Ovary (tissue), 9 donors: ENCODE data around the gene TRPC4. TPM values are rescaled to one million over a fixed set of nuclear protein-coding genes. Genes with fewer than 3 reads are reported as not detected.

Experiments used
- DNase-seq, 5 donors: peaks; one replicate each; pipeline ENCODE4 v3.0.0-alpha.2; 2019 to 2020
- H3K27ac ChIP-seq, 2 donors: fragments of 200-600 bp; one replicate each; pipeline versions ENCODE4 v1.5.1 to v1.8.0; 2019 to 2022
- H3K27me3 ChIP-seq: fragments of 200-600 bp; one replicate; pipeline ENCODE4 v1.8.0; 2022
- H3K36me3 ChIP-seq: fragments of 200-600 bp; sonication (generic); one replicate; pipeline ENCODE4 v1.5.1; 2019
- H3K4me1 ChIP-seq: one replicate; pipeline ENCODE4 v1.8.1; 2013; ENCODE audit warnings: mild to moderate bottlenecking, moderate library complexity; ENCODE audit not compliant: insufficient read depth
- H3K4me3 ChIP-seq: fragments of 200-600 bp; sonication (generic); one replicate; pipeline ENCODE4 v1.5.1; 2017
- H3K9me3 ChIP-seq, 2 donors: fragments of 200-600 bp in 1 of 2; sonication (generic) in 1 of 2; one replicate each; pipeline versions ENCODE4 v1.5.1 to v1.8.1; 2013 to 2019; ENCODE audit warnings: mild to moderate bottlenecking in 1 of 2, moderate library complexity in 1 of 2
- EP300 ChIP-seq: sonication (generic); formaldehyde crosslinking; IDR thresholded peaks from one replicate; pipeline ENCODE4 v1.6.1; 2017; ENCODE audit warnings: antibody characterized with exemption
- POLR2A ChIP-seq: fragments of 450-650 bp; IDR thresholded peaks from one replicate; pipeline ENCODE4 v1.6.1; 2017; ENCODE audit warnings: antibody characterized with exemption, mild to moderate bottlenecking, moderate library complexity
- WGBS, 3 donors: extraction: QIAGEN DNeasy Blood & Tissue Kit in 1 of 3; methylation state at CpG; one replicate each; pipeline versions ENCODE4 v1.1.5 to v1.1.7; 2013 to 2017; 5-methylcytosine and 5-hydroxymethylcytosine counted together
- intact Hi-C, 4 donors: fragments of 100-400 bp; cut with DNase I; formaldehyde crosslinking; loops; one replicate each; pipeline versions ENCODE4 v1.11.0 to v1.15.1; 2022 to 2023
- polyA plus RNA-seq, 2 donors: library from polyadenylated mRNA; stranded (reverse); fragments of 200-250 nt in 1 of 2; fragments of 350-450 nt in 1 of 2; fragmentation: Illumina TruSeq in 1 of 2; extraction: RNeasy Lipid Tissue Mini Kit (QIAGEN cat#74804) in 1 of 2; gene quantifications; one replicate each; pipeline ENCODE4 v1.2.3, GENCODE V29; 2013 to 2014
- total RNA-seq, 7 donors: library from RNA; depleted of rRNA in 2 of 7; stranded (reverse); fragments of >200 nt in 2 of 7; fragmentation: NEBNext Ultra II Directional in 3 of 7; extraction: Animal tissue kit (Norgen Biotek cat#: 25700) in 3 of 7; gene quantifications; one replicate each; pipeline versions ENCODE4 v1.1.0 to v1.2.4, GENCODE V29; 2016 to 2023
- TF ChIP-seq, protein P1 (sequence below), 3 donors: fragments of 450-650 bp in 2 of 3; fragments of 200-600 bp in 1 of 3; IDR thresholded peaks; one replicate each; pipeline versions ENCODE4 v1.5.1 to v1.8.0; 2016 to 2022; ENCODE audit warnings: antibody characterized with exemption in 3 of 3, mild to moderate bottlenecking in 1 of 3
- donor health status: DM: no; HTN: no; CAD: no; lungs with moderate emphysema.
- donor health status: DM: no; HTN: no; CAD: no.
- donor health status: Bipolar disorder and iron deficiency.
- donor health status: DM: yes; HTN: yes; CAD: no.
- donor health status: DM: no; HTN: no; CAD: no.
- donor health status: DM: yes; HTN: yes; CAD: no.

The TRPC4 gene
- total and polyA plus RNA-seq, 9 donors: 1.4 to 5.5 (median 3.6) TPM

DNA sequence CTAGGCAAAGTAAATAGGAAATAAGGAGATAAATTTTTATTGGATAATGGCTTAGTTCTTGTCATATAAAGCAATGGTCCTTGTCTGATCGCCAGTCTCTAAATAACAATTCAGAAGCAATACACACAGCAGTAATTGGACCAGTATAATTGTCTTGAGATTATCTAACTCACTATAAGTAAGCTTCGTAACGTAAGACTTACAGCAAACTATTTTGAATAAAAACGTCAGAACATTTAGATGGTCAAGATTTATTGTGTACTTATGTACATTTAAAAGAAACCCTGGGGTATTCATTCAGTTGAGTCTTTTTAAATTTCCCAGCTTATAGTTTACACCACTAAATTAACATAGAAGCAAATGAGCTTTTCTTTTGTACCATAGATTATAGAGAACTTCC lies 20.2 kb upstream of the TRPC4 start:
- intact Hi-C loops: no loop called here
- H3K36me3 ChIP-seq: no peaks in the 10 kb centered on the region
- no peak overlapping the region for H3K27ac ChIP-seq
- TF ChIP-seq EP300: no peak
- no peak for TF ChIP-seq POLR2A
- TF ChIP-seq, protein P1, sequence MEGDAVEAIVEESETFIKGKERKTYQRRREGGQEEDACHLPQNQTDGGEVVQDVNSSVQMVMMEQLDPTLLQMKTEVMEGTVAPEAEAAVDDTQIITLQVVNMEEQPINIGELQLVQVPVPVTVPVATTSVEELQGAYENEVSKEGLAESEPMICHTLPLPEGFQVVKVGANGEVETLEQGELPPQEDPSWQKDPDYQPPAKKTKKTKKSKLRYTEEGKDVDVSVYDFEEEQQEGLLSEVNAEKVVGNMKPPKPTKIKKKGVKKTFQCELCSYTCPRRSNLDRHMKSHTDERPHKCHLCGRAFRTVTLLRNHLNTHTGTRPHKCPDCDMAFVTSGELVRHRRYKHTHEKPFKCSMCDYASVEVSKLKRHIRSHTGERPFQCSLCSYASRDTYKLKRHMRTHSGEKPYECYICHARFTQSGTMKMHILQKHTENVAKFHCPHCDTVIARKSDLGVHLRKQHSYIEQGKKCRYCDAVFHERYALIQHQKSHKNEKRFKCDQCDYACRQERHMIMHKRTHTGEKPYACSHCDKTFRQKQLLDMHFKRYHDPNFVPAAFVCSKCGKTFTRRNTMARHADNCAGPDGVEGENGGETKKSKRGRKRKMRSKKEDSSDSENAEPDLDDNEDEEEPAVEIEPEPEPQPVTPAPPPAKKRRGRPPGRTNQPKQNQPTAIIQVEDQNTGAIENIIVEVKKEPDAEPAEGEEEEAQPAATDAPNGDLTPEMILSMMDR (IDR thresholded peaks at IDR 0.05): no peak
- H3K27me3 ChIP-seq: no peaks in the 10 kb centered on the region
- no peaks in the 10 kb centered on the region for H3K9me3 ChIP-seq
- H3K4me3 ChIP-seq: no peak overlapping the region
- 71 to 72% (median 72%) methylated on average over 4 of the region's 4 CpGs for whole genome bisulfite sequencing, 3 donors
- H3K4me1 ChIP-seq: no peaks in the 10 kb centered on the region
- DNase-seq: no peak

DNA sequence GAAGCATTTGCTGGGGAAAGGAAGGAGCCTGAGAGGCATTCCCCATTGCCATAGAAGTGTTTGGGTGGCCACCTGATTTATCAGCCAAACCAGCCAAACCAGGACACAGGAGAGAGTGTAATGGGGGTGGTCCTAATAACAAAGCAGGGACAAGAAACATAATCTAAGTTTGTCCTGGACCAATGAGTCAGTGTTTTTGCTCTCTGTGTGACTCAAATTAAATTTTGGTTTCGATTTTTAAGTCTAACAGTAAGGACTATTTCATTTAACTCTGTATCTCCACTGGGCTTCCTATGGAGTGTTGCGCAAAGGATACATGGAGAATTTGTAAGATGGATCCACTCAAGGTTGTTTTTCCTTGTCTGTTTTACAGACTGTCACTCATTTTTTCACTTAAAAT lies 19.5 kb upstream of the TRPC4 start:
- 65 to 78% (median 75%) methylated on average over 2 of the region's 2 CpGs for WGBS, 3 donors
- no peaks in the 10 kb centered on the region for H3K27me3 ChIP-seq
- H3K4me3 ChIP-seq: no peak overlapping the region
- H3K27ac ChIP-seq: no peak overlapping the region
- intact Hi-C loops: no loop called here
- H3K9me3 ChIP-seq: no peaks in the 10 kb centered on the region
- H3K36me3 ChIP-seq: no peaks in the 10 kb centered on the region
- TF ChIP-seq EP300 (no peak), POLR2A (no peak)
- TF ChIP-seq, protein P1 (IDR thresholded peaks at IDR 0.05): no peak
- DNase-seq: no peak
- H3K4me1 ChIP-seq: no peaks in the 10 kb centered on the region

DNA sequence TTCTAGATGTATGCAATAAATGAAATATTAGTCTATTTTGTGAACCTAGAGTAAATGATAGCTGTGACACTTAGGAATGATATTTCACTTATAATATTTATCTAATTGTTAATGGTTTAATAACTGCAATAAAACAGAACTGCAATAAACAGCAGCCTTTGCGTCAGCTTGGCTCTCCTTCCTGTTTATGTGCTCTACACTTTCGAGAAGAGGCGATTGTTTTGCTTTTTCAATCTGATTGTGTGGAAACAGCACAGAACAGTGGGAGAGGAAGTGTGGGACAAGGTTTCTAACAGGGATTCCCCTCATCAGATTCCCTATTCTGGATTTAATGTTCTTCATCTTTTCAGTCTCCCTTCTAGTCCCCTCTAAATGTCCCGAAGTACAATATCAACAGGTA lies 17.3 kb upstream of the TRPC4 start:
- H3K4me3 ChIP-seq: no peak overlapping the region
- no peak for DNase-seq
- TF ChIP-seq, protein P1 (IDR thresholded peaks at IDR 0.05): no peak
- no peak for TF ChIP-seq POLR2A
- TF ChIP-seq EP300: no peak
- no peaks in the 10 kb centered on the region for H3K27me3 ChIP-seq
- 30 to 50% (median 38%) methylated on average over 4 of the region's 4 CpGs for WGBS, 3 donors
- intact Hi-C loops: no loop called here
- no peaks in the 10 kb centered on the region for H3K36me3 ChIP-seq
- H3K27ac ChIP-seq: no peak overlapping the region
- H3K4me1 ChIP-seq: no peaks in the 10 kb centered on the region
- H3K9me3 ChIP-seq: no peaks in the 10 kb centered on the region

DNA sequence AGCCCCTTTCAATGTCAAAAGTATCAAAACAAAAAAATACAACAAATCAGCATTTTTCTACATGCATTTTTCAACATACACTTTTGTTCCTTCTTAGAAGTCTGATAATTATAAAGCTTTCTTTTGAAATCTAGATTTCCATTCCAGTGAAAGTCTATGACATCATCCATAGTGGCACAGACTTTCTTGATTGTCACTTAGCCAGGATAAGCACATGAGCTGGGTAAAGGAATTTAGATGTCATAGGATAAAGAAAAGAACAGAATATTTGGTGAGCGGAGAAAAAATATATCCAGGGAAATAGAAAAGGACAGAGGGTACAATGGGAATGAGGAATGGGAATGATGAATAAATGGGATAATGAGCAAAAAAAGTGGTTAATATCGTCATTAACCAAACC lies 15.1 kb upstream of the TRPC4 start:
- no peaks in the 10 kb centered on the region for H3K9me3 ChIP-seq
- no peak for DNase-seq
- 89 to 92% (median 89%) methylated on average over 2 of the region's 2 CpGs for whole genome bisulfite sequencing, 3 donors
- TF ChIP-seq POLR2A: no peak
- intact Hi-C loops: no loop called here
- H3K4me3 ChIP-seq: no peak overlapping the region
- H3K27ac ChIP-seq: no peak overlapping the region
- H3K27me3 ChIP-seq: no peaks in the 10 kb centered on the region
- no peaks in the 10 kb centered on the region for H3K4me1 ChIP-seq
- no peaks in the 10 kb centered on the region for H3K36me3 ChIP-seq

DNA sequence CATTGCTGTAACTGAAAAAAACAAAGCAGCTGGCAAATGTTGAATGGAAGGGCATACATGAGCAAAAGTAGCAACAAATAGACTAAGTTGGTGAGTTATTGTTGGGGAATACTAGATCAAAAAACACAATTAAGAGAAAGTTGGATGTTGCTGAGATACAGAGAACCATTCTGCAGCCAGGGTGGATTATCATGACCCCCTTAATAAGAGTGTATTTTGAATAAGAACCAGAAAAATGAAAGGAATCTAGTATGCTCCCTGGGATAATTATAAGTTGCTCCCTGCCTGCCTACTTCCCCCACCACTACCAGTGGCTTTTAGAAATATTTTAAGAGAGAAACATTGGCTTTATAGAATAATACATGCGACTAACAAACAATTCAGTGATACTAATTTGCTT lies 14.5 kb upstream of the TRPC4 start:
- DNase-seq: no peak
- Histone ChIP-seq H3K36me3 (no peaks in the 10 kb centered on the region), H3K27me3 (no peaks in the 10 kb centered on the region), H3K4me1 (no peaks in the 10 kb centered on the region), H3K9me3 (no peaks in the 10 kb centered on the region), H3K4me3 (no peak overlapping the region), H3K27ac (no peak overlapping the region)
- WGBS, 3 donors: 90 to 94% (median 94%) methylated on average over 1 of the region's 1 CpG
- intact Hi-C loops: no loop called here
- TF ChIP-seq EP300 (no peak), POLR2A (no peak)
- TF ChIP-seq, protein P1 (IDR thresholded peaks at IDR 0.05): no peak
